Pons (tissue), 1 donor: Measurements from ENCODE around the gene TBCB.

Experiments used
- DNase-seq: peaks from one replicate; pipeline ENCODE4 v3.0.0-alpha.2; 2016; ENCODE audit warnings: low spot score

Gene TBCB

GRCh38 chr19:36136964-36137686, 21.9 kb downstream of the TBCB start:
- DNase-seq, result no peak

- no peak for DNase-seq
Measured at GRCh38 chr19:36139120-36139472, 23.8 kb downstream of the TBCB start.

GRCh38 chr19:36139473-36140303, 24.4 kb downstream of the TBCB start, which contains the start of gene CAPNS1:
CAPNS1 (plus strand) TSS chr19:36140066; CDS start chr19:36141012, 946 bp downstream.
- peak; percentile 94 for DNase-seq

- no peak for DNase-seq
Measured at GRCh38 chr19:36140304-36141038, 25.2 kb downstream of the TBCB start.

- peak; percentile 69 for DNase-seq
Measured at GRCh38 chr19:36141039-36141927, 26.0 kb downstream of the TBCB start.

GRCh38 chr19:36142046-36142445, 26.8 kb downstream of the TBCB start:
- no peak for DNase-seq

- DNase-seq, result no peak
Measured at GRCh38 chr19:36142496-36142895, 27.2 kb downstream of the TBCB start.

GRCh38 chr19:36144624-36145023, 29.4 kb downstream of the TBCB start:
- no peak for DNase-seq

- DNase-seq, result no peak
Measured at GRCh38 chr19:36149673-36150406, 34.6 kb downstream of the TBCB start.

GRCh38 chr19:36150586-36150985, 35.3 kb downstream of the TBCB start:
- no peak for DNase-seq

GRCh38 chr19:36151144-36152018, 36.1 kb downstream of the TBCB start:
- DNase-seq, result no peak

GRCh38 chr19:36152019-36152351, 36.7 kb downstream of the TBCB start:
- no peak for DNase-seq

GRCh38 chr19:36152352-36153091, 37.3 kb downstream of the TBCB start, which contains the start of gene COX7A1:
COX7A1 (minus strand) TSS chr19:36152447; CDS start chr19:36152407, 40 bp downstream.
- DNase-seq, result no peak

- DNase-seq, result no peak
Measured at GRCh38 chr19:36153126-36153525, 37.9 kb downstream of the TBCB start.

GRCh38 chr19:36160821-36161596, 45.7 kb downstream of the TBCB start:
- no peak for DNase-seq

- DNase-seq, result no peak
Measured at GRCh38 chr19:36163813-36164212, 48.5 kb downstream of the TBCB start.

GRCh38 chr19:36169084-36169760, 54.0 kb downstream of the TBCB start:
- no peak for DNase-seq

- no peak for DNase-seq
Measured at GRCh38 chr19:36172852-36173251, 57.6 kb downstream of the TBCB start.
